C4-2B (cell line): Measurements from ENCODE around the gene BIN2.

Experiments used
- ZFX ChIP-seq: fragments of 450-650 bp; IDR thresholded peaks from 2 replicates; pipeline ENCODE4 v1.6.1; 2017
- TF ChIP-seq, protein P1 (sequence below): fragments of 450-650 bp; conservative IDR thresholded peaks from 2 replicates; pipeline ENCODE4 v1.5.1; 2017; ENCODE audit warnings: mild to moderate bottlenecking

DNA sequence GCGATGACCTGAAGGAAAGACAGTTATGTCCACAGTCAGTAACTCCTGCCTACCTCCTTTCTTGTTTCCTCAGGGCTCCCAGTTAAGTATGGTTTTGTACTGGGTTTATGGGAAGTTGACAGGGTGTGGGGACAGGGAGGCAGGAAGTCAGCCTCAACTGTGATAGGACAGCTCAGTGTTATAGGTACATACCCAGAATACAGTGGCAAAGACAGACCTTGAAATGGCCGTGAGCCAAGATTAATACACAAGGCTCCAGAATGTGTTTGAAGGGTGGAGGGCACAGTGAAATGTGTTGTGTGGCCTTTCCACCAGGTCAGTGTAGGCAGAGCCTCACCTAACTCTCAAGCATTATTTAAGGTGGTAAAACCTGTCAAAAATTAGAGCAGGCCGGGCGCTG is 4.6 kb upstream of the BIN2 start:
- TF ChIP-seq, protein P1, sequence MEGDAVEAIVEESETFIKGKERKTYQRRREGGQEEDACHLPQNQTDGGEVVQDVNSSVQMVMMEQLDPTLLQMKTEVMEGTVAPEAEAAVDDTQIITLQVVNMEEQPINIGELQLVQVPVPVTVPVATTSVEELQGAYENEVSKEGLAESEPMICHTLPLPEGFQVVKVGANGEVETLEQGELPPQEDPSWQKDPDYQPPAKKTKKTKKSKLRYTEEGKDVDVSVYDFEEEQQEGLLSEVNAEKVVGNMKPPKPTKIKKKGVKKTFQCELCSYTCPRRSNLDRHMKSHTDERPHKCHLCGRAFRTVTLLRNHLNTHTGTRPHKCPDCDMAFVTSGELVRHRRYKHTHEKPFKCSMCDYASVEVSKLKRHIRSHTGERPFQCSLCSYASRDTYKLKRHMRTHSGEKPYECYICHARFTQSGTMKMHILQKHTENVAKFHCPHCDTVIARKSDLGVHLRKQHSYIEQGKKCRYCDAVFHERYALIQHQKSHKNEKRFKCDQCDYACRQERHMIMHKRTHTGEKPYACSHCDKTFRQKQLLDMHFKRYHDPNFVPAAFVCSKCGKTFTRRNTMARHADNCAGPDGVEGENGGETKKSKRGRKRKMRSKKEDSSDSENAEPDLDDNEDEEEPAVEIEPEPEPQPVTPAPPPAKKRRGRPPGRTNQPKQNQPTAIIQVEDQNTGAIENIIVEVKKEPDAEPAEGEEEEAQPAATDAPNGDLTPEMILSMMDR = no peak
- TF ChIP-seq ZFX = no peak
